ENCODE results near the gene HOXA11.

HOXA11 gene

DNA sequence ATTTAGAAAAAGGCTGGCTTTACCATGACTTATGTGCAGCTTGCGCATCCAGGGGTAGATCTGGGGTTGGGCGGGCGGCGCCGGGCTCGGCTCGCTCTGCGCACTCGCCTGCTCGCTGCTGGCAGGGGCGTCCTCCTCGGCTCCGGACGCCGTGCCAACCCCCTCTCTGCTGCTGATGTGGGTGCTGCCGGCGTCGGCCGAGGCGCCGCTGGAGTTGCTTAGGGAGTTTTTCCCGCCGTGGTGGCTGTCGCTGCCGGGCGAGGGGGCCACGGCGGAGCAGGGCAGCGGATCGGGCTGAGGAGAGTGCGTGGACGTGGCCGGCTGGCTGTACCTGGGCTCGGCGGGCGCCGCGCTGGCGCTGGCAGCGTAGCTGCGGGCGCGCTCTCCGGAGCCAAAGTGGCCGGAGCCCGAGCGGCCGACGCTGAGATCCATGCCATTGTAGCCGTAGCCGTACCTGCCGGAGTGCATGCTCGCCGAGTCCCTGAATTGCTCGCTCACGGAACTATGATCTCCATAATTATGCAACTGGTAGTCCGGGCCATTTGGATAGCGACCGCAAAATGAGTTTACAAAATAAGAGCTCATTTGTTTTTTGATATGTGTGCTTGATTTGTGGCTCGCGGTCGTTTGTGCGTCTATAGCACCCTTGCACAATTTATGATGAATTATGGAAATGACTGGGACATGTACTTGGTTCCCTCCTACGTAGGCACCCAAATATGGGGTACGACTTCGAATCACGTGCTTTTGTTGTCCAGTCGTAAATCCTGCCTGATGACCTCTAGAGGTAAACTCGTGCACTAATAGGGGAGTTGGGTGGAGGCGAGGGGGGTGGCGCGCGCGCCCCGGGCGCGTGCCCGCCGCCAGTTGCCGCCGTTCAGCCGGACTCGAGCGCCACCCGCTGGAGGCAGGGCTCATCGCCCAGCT, 41.7 kb downstream of the HOXA11 start, which contains the start of gene HOXA5:
Gene HOXA5 (minus strand): TSS at position 659 of the 927 bp plus-strand sequence. CDS start 74 bp downstream, at position 585.
- TF ChIP-seq ZFX (IDR thresholded peaks at IDR 0.05; ENCODE audit: borderline replicate concordance): no peak
- TF ChIP-seq, protein P1, sequence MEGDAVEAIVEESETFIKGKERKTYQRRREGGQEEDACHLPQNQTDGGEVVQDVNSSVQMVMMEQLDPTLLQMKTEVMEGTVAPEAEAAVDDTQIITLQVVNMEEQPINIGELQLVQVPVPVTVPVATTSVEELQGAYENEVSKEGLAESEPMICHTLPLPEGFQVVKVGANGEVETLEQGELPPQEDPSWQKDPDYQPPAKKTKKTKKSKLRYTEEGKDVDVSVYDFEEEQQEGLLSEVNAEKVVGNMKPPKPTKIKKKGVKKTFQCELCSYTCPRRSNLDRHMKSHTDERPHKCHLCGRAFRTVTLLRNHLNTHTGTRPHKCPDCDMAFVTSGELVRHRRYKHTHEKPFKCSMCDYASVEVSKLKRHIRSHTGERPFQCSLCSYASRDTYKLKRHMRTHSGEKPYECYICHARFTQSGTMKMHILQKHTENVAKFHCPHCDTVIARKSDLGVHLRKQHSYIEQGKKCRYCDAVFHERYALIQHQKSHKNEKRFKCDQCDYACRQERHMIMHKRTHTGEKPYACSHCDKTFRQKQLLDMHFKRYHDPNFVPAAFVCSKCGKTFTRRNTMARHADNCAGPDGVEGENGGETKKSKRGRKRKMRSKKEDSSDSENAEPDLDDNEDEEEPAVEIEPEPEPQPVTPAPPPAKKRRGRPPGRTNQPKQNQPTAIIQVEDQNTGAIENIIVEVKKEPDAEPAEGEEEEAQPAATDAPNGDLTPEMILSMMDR (IDR thresholded peaks at IDR 0.05): peak; percentile 59
- H3K27ac ChIP-seq: no peak within 1 kb of the TSS

DNA sequence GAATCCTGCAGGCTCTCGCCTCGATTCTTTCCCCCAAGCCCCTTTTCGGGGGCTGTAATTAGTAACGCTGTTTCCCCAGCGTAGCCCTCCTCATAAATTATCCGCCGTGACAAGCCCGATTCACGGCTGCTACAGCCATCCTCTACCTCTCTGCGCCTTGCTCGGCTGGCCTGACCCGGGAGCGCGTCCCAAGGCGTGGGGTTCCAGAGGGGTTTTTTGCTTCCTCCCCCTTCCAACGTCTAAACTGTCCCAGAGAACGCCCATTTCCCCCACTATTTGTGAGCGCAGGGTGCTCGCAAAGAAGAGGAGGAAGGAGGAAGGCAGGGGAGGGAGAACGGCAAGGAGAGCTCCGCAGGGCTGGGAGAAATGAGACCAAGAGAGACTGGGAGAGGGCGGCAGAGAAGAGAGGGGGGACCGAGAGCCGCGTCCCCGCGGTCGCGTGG, 42.4 kb downstream of the HOXA11 start:
- H3K27ac ChIP-seq: no peak overlapping the region
- TF ChIP-seq, protein P1 (IDR thresholded peaks at IDR 0.05): no peak
- no peak for TF ChIP-seq ZFX (IDR thresholded peaks at IDR 0.05; ENCODE audit: borderline replicate concordance)

DNA sequence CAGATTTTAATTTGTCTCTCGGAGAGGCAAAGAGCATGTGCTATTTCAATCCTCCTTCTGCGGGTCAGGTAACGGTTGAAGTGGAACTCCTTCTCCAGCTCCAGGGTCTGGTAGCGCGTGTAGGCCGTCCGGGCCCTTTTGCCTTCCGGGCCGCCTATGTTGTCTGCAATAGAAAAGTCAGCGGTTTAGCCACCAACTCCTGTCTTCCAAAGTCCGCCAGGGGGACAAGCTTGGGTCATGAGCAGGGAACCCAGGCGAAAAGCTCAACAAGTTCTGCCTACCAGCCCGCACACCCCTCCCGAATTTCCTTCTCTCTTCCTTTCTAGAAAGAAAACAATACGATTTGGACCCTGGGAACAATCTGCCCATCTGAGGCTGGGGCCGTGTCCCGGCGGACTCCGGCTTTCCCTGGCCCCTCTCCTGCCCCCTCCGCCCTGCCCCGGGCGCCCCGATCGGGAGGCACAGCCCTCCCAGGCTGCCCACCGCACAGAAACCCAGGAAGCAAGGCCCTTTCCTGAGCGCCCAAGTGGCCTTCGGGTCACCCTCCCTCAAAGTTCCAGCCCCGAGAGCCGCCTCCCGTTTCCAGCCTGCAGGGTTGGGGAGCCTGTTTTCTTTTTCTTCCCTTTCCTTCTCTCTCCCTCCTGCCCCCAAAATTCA, 43.0 kb downstream of the HOXA11 start:
- TF ChIP-seq ZFX (IDR thresholded peaks at IDR 0.05; ENCODE audit: borderline replicate concordance): no peak
- TF ChIP-seq, protein P1 (IDR thresholded peaks at IDR 0.05): no peak
- no peak overlapping the region for H3K27ac ChIP-seq

DNA sequence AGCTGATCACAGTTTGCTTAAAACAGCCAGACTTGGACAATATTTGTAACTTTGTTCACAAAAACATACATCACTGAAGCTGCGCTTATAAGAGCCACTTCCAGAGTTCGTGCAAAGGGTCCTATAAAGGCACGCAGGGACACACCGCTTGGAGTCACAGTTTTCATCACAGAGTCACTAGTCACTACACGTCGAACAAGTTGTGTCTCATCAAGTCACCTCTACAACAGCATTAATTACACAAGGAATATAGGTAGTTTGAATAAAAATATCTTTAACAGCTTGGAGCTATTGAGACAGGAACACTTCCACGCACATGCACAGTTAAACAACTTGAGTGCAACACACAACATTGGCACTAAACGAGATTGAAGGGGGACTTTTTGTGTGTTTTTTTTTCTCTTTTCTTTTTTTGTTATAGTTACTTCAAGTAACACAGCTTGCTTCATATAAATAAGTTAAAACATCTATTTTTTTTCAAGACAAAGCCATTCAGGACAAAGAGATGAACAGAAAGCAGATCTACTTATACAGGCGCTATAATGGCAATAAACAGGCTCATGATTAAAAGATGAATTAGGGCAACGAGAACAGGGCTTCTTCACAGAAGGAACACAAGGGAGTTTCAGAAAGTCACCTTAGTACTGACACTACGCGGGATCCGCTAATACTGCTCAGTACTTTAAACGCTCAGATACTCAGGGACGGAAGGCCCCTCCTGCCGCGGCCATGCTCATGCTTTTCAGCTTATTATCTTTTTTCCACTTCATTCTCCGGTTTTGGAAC, 43.7 kb downstream of the HOXA11 start:
- TF ChIP-seq ZFX (IDR thresholded peaks at IDR 0.05; ENCODE audit: borderline replicate concordance): no peak
- TF ChIP-seq, protein P1 (IDR thresholded peaks at IDR 0.05): no peak
- no peak overlapping the region for H3K27ac ChIP-seq

DNA sequence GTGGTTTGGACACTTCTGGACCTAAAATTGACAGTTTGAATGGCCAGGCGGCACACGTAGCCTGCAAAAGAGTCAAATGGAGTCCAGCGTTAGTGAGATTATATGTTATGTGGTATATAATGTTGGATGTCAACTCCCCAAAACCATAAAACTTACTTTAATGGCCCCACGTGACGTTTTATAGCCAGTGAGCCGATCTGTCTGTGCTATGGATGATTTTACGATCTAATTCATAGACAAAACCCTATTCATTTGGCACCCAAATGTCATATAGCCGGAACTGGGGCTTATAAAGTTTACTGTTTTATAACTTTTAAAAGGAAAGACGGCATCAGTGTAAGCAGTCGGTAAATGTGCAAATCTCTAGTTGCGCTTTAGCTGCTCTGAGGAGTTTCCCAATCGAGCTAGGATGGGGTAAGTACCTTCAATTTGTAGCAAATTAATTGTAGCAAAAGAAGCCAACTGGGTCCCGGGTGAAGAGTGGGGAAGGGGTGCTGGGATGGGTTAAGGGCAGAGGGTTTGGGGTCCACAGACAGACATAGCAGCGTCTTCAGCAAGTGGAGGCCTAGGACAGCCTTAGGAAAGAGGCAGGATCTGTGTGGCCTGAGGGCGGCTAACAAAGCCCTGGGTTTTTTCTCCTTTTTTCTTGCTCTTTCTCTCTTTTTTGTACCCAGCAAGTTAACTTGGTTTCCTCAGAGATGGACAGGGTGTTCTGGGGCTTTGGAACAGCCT, 44.7 kb downstream of the HOXA11 start:
- TF ChIP-seq ZFX (IDR thresholded peaks at IDR 0.05; ENCODE audit: borderline replicate concordance): no peak
- TF ChIP-seq, protein P1 (IDR thresholded peaks at IDR 0.05): no peak
- no peak overlapping the region for H3K27ac ChIP-seq

DNA sequence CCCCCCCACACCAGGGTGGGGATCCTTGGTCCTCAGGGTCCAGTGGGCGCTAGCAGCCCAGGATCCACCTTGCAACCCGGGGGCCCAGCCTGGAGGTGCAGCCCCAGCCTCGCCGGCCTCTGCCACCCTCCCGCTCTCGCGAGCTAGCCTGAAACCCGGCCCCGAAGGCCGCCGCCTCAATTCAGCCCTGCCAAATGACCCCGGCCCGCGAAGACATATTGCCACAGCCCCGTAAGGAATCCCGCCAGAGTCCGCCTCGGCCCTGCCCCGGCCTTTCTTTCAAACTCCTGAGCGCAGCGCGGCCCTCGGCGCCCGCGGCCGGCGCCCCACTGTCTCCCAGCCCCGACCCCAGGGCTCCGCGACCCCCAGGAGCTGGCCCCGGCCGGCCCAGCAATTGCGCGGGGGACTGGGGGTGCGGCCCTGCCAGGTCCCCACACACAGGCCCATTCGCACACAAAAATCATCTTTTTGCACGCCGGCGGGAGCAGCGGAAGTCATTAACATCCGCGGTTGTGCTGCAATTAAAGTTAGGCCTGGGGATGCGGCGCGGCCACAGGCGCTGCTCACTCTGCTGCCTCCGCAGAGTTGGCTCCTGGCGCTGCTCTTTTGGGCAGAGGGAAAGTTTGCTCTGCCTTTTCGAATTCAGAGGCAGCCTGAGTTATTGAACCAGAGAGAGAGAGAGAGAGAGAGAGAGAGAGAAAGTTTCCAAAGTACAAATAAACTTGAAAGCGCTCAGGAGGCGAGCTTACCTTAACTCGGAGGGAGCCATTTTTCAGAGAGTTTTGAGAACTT, 45.5 kb downstream of the HOXA11 start:
- no peak overlapping the region for H3K27ac ChIP-seq
- TF ChIP-seq, protein P1 (IDR thresholded peaks at IDR 0.05): no peak
- no peak for TF ChIP-seq ZFX (IDR thresholded peaks at IDR 0.05; ENCODE audit: borderline replicate concordance)
